Mesodermal cell (in vitro differentiated cells): Measurements from ENCODE around the gene FBLN2.

Source experiments
- H3K27ac ChIP-seq: 2 replicates; pipeline ENCODE4 v1.7.0; 2013; ENCODE audit warnings: mild to moderate bottlenecking, low read depth, low read length, moderate library complexity; ENCODE audit not compliant: severe bottlenecking
- H3K36me3 ChIP-seq: 2 replicates; pipeline ENCODE4 v1.7.1; 2013; ENCODE audit warnings: mild to moderate bottlenecking, low read length, moderate library complexity; ENCODE audit not compliant: control insufficient read depth, insufficient read depth
- H3K4me1 ChIP-seq: one replicate; pipeline ENCODE4 v1.7.1; 2013; ENCODE audit warnings: mild to moderate bottlenecking, low read length; ENCODE audit not compliant: insufficient read depth, control insufficient read depth, poor library complexity, severe bottlenecking
- H3K4me3 ChIP-seq: 2 replicates; pipeline ENCODE4 v1.7.0; 2013; ENCODE audit warnings: low read length, control low read depth, mild to moderate bottlenecking; ENCODE audit not compliant: insufficient read depth, poor library complexity, severe bottlenecking; ENCODE audit errors: extremely low read depth
- H3K9me3 ChIP-seq: 2 replicates; pipeline ENCODE4 v1.7.1; 2013; ENCODE audit warnings: mild to moderate bottlenecking, low read length, moderate library complexity; ENCODE audit not compliant: control insufficient read depth
- WGBS, 2 experiments: methylation state at CpG; one replicate each; pipeline ENCODE4 v1.1.5; 2013; ENCODE audit warnings: missing lambda C conversion rate in 2 of 2; ENCODE audit not compliant: insufficient coverage in 2 of 2; 5-methylcytosine and 5-hydroxymethylcytosine counted together

The FBLN2 gene

DNA sequence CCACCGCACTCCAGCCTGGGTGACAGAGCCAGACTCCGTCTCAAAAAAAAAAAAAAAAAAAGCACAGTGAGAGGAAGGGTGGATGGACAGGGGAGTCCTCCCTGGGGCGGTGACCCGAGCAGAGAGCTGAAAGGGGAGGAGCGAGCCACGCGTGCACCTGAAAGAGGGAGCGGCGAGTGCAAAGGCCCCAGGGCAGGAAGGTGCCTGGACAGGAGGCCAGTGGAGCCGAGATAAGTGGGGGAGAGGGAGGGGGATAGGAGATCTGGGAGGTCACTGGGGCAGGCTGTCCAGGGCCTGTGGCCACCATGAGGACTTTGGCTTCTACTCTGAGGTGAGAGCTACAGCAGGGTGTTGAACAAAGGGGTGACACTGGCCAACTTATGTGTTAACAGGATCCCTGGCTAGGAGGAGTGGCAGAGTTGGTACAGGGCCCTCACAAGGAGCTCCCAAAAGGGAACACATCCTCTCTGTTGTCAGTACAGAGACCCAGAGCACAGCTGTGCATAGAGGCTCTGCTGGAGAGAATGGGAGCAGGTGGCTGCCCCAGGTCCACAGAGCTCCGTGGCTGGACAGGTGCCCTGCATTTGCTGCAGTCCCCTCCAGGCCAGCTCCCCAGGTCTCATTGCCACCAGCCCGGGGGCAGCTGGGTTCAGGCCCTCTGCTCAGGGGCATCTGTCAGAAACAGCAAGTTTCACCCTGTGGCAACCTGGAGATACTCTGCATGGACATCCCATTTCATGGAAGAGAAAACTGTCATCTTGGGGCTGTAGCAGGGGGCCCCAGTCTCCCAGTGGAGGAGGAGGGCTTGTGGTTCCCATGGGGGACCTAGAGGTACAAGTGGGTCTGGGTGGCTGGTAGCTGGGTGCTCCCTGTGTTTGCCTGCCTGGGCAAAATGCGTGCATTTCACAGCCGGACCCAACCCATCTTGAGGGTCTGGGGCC, 28.5 kb downstream of the FBLN2 start:
- Histone ChIP-seq H3K36me3 (peaks cover 11% of the 10 kb centered on the region), H3K4me1 (peaks cover 31% of the 10 kb centered on the region), H3K9me3 (no peaks in the 10 kb centered on the region), H3K27ac (no peak overlapping the region), H3K4me3 (no peak overlapping the region)
- 90 to 96% methylated on average over 4 to 10 of the region's 14 CpGs for WGBS, 2 experiments

- H3K36me3 ChIP-seq = peaks cover 11% of the 10 kb centered on the region
- H3K27ac ChIP-seq = no peak overlapping the region
- no peak overlapping the region for H3K4me3 ChIP-seq
- no peaks in the 10 kb centered on the region for H3K9me3 ChIP-seq
- H3K4me1 ChIP-seq = peaks cover 31% of the 10 kb centered on the region
- WGBS, 2 experiments = 75% methylated on average over 1 of the region's 2 CpGs; no CpG with 5 or more reads in 1 of the 2 experiments
These were observed 29.3 kb downstream of the FBLN2 start for GRCh38 chr3:13578251-13578650.

DNA sequence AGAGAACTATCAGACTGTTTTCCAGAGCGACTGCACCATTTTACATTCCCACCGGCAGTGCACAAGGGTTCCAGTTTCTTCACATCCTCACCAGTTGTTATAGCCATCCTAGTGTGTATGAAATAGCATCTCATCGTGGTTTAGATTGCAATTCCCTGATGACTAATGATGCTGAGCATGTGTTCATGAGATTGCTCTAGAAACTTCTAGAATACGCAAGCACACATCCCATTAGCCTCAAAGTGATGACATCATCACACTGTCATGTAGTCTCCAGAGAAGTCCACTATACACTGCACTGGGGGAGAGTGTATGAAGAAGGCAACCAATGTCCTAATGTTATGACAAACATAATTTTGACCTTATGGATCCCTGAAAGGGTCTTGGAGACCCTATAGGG, 30.1 kb downstream of the FBLN2 start:
- WGBS, 2 experiments = 80 to 83% methylated on average over 1 of the region's 4 CpGs
- peaks cover 27% of the 10 kb centered on the region for H3K4me1 ChIP-seq
- no peak overlapping the region for H3K27ac ChIP-seq

DNA sequence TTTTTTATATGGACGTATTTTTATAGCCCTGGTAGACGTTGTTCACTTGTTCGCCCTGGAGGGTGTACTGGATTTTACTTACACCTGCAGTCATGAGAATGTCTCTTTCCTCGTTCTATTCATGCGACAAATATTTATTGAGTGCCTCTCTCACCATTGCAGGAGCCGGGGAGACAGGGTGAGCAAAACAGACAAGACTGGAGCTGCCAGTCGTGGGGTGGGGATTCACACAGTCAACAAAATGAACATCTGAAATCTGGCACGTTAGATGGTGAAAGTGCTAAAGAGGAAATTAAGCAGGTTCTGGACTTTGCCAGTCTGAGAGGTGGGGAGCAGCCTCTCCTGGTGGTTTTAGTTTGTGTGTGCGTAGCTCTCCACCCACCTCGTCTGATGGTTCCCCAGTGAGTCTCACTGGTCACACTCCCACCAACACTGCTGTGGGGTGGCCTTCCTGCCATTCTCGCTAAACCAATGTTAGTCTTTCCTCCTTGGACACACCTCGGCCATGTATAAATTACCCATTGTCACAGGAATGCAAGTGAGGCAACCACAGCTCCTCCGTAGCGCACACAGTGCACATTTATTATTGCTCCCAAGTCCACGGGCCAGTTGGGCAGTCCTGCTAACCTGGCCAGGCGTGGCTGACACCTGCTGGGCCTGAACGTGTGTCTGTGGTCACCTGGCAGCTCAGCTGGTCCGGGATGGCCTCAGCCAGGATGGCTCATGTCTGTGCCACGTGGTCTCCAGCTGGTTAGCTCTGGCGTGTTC, 31.5 kb downstream of the FBLN2 start:
- Histone ChIP-seq H3K4me1 (peaks cover 13% of the 10 kb centered on the region), H3K9me3 (no peaks in the 10 kb centered on the region), H3K36me3 (peaks cover 11% of the 10 kb centered on the region), H3K27ac (no peak overlapping the region), H3K4me3 (no peak overlapping the region)
- 94 to 96% methylated on average over 17 of the region's 20 CpGs for WGBS, 2 experiments

More for the DNA sequence above, 30.1 kb downstream of the FBLN2 start:
- H3K9me3 ChIP-seq = no peaks in the 10 kb centered on the region
- no peak overlapping the region for H3K4me3 ChIP-seq
- H3K36me3 ChIP-seq = peaks cover 11% of the 10 kb centered on the region

DNA sequence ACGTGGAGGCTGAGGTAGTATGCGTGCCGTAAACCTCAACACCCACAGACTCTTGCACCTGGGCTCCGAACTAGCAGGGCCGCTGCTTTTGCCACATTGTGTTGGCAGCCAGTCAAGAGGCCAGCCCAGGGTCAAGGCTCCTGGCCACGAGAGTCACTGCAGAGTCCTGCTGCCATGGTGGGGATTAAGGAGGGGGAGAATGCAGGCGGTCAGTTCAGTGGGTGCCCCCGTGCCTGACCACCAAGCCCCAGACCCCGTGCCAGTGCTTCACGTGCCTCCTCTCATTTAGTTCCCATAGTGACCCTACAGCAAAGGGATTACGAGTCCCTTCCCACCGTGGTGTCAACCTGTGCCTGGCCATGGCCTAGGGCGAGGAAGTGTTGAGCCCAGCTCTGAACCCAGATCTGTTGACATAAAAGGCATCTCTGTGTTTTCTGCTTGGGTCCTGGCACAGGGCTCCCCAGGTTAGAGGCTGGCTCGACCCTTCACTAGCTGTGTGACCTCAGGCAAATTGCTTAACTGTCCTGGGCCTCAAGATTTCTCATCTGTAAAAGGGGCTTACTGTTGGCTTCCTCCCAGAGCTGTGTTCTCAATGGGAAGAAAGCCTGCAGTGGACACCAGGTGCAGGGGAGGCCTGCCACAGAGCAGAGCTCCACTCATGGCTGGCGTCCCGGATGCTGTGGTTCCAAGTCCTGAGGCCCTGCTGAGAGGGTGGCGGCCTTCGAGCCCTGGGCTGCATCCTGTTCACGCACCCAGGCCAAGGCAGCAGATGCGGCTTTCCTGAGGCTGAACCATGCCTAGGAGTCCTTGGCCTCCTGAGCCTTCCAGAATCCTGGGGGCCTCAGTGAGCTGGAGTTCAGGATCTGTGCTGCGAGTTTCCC, 32.8 kb downstream of the FBLN2 start:
- Histone ChIP-seq H3K9me3 (no peaks in the 10 kb centered on the region), H3K36me3 (peaks cover 11% of the 10 kb centered on the region), H3K27ac (no peak overlapping the region), H3K4me1 (peaks cover 3% of the 10 kb centered on the region), H3K4me3 (no peak overlapping the region)
- 91 to 95% methylated on average over 17 to 18 of the region's 21 CpGs for whole genome bisulfite sequencing, 2 experiments

GRCh38 chr3:13582366-13583250, 33.7 kb downstream of the FBLN2 start:
- Histone ChIP-seq H3K4me3 (no peak overlapping the region), H3K36me3 (peaks cover 10% of the 10 kb centered on the region), H3K27ac (no peak overlapping the region), H3K9me3 (no peaks in the 10 kb centered on the region), H3K4me1 (peaks cover 8% of the 10 kb centered on the region)
- WGBS, 2 experiments = 90 to 91% methylated on average over 22 to 23 of the region's 24 CpGs

- 93 to 94% methylated on average over 12 of the region's 15 CpGs for WGBS, 2 experiments
- peaks cover 9% of the 10 kb centered on the region for H3K4me1 ChIP-seq
- H3K36me3 ChIP-seq = peaks cover 5% of the 10 kb centered on the region
- no peak overlapping the region for H3K27ac ChIP-seq
- H3K9me3 ChIP-seq = no peaks in the 10 kb centered on the region
- no peak overlapping the region for H3K4me3 ChIP-seq
These were observed 34.6 kb downstream of the FBLN2 start for GRCh38 chr3:13583251-13584180.

- H3K36me3 ChIP-seq = peaks cover 4% of the 10 kb centered on the region
- peaks cover 6% of the 10 kb centered on the region for H3K4me1 ChIP-seq
- 94 to 98% methylated on average over 7 of the region's 8 CpGs for WGBS, 2 experiments
- no peak overlapping the region for H3K4me3 ChIP-seq
- no peaks in the 10 kb centered on the region for H3K9me3 ChIP-seq
- no peak overlapping the region for H3K27ac ChIP-seq
These were observed 35.5 kb downstream of the FBLN2 start for GRCh38 chr3:13584427-13584891.

GRCh38 chr3:13584901-13585300, 36.0 kb downstream of the FBLN2 start:
- H3K9me3 ChIP-seq = no peaks in the 10 kb centered on the region
- H3K27ac ChIP-seq = no peak overlapping the region
- H3K36me3 ChIP-seq = peaks cover 4% of the 10 kb centered on the region
- peaks cover 6% of the 10 kb centered on the region for H3K4me1 ChIP-seq
- WGBS, 2 experiments = 93 to 100% methylated on average over 2 to 3 of the region's 5 CpGs
- H3K4me3 ChIP-seq = no peak overlapping the region
